Stimulated activated CD8-positive, alpha-beta memory T cell treated with anti-CD3 and anti-CD28 coated beads, Interleukin-15, amount 100 ng/mL, for 24 hours (primary cell): ENCODE data around the gene MRPL43.

Source experiments
- DNase-seq: peaks from one replicate; pipeline ENCODE4 v3.0.0-alpha.2; 2020; ENCODE audit warnings: low read depth

Gene MRPL43

DNA sequence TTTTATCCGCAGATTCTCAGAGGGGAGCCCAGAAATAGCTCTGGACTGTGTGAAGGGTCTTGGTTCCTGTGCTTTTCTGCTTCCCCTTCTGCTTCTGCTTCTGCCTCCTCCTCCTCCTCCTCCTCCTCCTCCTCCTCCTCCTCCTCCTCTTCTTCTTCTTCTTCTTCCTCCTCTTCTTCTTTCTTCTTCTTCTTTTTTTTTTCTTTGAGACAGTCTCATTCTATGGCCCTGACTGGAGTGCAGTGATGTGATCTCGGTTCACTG is 32.1 kb upstream of the MRPL43 start:
- no peak for DNase-seq

DNA sequence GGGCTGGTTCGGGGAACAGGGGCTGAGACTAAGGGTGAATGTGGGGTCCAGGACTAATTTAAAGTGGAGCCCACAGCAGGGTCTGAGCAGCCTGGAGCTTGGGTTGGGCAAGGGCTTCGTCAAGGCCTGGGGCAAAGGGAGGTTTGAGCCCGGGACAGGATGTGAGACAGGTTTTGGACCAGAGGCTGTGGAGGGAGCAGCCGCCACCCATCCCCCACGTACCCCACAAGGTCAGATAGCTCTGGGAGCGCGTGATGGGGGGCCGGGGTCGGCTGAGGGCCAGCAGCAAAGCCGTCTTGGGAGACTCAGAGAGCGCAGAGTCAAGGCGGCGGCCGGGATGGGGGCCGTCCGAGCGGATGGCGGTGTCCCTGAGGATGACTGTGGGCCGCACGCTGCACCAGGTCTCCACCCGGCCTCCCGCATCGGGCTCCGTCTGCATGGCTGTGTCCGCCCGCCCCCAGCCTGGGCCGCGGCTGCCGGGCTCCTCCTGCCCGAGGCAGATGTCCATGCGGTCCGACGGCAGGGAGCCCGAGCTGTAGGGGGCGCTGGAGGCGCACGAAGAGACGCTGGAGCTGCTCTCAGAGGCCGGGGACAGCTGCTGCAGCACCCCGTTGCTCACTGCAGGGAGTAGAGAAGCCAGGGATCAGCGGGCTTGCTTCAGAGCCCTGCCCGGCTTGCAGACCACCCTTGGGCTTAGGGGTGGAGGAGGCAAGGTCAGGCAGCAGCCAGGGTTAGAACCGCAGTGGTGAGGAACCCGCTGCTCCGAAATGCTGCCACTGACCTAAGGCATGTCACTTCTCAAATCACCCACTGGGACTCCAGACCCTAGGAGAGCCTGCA is 31.5 kb upstream of the MRPL43 start:
- peak; percentile 61 for DNase-seq

DNA sequence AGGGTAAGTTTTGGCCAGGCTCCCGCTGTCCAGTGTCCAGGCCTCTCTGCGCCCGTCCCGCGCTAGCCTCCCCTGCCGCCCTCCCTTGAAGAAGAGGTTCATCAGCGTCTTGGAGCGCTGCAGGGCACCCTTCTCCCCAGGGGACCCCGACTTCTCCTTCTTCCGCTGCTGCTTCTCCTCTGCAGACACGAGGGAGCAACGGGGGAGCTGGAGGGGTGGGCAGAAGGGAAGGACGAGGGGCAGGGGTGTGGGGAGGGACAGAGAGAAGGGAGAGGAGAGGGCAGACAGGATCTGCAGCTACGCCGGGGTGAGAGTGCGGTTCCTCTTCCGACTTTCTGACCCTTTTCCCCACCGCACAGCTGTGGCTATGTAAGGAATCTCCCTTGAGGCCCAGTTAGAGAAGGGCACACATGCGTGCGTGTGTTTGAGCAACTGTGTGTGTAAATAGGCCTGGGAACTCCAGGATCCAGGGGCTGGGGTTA is 30.9 kb upstream of the MRPL43 start:
- no peak for DNase-seq

DNA sequence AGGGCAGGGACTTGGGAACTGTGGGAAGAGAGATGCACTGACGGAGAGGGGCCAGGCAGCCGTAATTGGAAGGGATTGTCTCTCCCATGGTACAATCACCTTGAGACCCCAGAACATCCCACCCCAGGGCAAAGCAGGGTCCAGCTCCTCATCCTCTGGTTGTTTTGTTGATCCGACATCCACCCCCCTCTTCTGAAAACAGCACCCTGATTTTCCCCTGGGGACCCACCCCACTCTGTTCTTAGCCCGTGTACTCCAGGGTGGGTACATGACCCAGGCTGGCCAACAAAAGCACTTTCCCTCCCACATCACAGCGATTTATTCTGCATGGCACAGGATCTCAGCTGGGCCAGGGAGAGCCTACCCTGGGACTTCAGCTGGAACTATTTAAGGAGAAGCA is 29.5 kb upstream of the MRPL43 start:
- DNase-seq: no peak

DNA sequence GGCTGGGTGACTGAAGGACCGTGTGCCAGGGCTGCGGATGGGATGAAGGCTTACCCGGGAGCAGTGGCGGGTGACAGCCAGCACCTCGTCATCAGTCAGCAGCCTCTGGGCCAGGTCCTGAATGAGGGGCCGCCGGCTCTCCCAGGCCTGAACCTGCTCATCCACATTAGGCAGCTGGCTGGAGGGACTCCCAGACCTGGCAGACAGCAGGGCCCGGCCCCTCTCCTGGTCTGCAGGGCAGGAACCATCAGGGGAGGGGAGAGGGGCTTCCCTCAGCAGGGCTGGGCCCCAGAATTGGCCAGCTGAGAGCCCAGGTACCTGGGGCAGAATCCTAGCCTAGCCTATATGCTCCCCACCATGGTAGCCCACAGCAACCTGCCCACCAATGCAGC is 28.3 kb upstream of the MRPL43 start:
- DNase-seq: no peak

DNA sequence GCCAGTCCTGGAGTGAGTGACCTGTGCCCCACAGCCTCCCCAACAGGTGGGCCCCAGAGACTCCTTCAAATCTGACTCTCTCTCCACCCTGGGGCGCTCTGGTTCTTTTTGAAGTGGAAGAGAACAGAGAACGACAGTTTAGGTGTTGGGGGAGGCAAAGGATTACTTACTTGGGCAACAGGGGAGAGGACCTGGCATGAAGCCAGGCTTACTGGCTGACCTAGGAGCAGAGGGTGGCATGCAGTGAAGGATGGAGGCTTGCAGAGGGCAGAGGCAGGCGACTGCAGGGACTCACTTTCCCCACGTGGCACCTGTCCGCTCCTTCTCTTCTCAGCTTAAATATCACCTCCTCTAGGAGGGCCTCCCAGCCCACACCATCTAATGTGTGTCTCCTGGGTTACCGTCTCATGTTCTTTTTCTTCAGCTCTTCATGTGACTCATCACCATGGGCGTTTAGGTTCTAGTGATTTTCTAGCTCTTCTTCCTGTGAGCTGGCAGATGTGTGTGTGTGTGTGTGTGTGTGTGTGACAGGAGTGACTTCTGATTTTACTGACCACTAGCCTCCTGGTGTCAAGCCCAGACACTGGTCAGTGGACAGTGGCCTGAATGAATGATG is 27.8 kb upstream of the MRPL43 start:
- no peak for DNase-seq

DNA sequence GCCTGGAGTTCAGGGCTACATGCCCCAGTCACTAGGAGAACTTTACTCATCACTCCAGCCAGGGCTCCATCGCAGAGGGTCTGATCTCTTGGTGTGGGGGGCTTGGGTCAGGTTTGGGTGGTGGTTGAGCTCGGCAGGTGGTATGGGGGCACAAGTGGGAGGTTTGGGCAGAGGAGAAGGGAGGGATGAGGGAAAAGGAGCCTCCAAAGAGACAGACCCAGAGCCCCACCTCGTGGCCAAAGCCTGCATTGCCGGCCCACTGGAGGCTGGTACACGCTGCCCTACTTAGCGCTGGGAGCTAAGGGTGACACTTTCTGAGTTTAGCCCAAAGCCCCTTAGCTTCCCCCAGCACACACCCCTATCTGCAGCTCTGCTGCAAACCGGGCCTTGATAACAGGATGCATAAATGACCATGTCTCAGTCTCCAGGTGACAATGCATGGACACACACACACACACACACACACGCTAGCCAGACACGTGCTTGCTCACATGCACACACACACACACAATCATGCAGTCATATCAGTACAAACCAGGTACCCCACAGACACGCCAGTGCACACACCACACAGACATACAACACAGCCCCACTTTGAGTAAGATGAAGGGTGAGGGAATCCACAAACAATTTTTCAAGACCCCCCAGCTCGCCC is 27.1 kb upstream of the MRPL43 start:
- peak; percentile 64 for DNase-seq

DNA sequence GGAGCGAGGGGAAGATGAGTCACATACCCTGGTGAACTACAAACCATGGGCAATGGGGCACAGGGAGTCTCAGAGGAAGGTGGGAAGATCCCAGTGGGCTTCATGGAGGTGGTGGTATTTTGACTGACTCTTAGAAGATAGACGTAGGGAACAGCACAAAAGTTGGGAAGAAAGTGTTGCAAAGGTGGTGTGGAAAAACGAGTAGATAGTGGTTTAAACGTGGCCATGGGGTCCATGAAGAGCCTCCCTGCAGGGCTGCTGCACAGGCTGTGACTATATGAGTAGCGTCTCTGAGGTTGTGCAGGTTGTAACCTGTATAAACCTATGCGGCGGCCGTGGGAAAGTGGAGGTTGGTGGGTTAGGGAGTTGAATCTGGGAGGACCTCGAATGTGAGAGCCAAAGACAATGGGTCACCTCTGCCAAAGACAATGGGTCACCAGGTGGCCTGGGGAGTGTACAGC is 26.1 kb upstream of the MRPL43 start:
- no peak for DNase-seq

DNA sequence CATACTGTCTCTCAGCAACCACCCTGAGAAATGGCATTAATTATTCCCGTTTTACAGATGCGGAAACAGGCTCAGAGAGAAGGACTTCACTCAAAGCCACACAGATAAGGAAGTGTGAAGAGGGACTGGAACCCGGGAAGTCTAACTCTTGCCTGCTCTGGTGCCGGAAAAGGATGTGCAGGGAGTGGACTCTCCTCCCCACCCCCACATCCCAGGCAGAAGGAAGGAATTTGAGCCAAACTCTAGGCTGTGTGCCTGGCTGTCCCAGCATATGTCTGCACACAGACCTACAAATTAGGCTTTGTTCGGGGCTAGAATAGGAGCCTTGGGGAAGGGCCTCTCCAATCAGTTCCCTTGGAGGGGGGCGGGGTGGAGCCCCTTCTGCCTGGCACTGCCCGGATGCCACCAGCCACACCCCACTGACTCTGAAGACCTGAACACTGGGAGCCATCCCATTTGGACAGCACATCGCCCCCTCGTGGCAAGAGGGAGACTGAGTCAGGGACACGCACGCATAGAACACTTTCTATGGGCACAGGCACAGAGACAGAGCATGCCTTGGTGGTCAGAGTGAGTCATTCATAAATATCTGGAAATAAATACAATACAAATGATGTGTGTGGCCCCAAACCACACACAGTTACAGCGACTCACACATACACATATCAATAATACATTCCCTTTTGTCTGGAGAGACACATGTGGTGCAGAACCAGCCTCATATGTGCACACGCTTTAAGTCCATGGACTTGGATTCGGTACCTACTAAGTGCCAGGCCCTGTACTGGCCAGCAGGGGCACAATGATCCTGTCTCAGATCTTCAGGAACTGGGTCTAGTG is 25.4 kb upstream of the MRPL43 start:
- DNase-seq: peak; percentile 35

DNA sequence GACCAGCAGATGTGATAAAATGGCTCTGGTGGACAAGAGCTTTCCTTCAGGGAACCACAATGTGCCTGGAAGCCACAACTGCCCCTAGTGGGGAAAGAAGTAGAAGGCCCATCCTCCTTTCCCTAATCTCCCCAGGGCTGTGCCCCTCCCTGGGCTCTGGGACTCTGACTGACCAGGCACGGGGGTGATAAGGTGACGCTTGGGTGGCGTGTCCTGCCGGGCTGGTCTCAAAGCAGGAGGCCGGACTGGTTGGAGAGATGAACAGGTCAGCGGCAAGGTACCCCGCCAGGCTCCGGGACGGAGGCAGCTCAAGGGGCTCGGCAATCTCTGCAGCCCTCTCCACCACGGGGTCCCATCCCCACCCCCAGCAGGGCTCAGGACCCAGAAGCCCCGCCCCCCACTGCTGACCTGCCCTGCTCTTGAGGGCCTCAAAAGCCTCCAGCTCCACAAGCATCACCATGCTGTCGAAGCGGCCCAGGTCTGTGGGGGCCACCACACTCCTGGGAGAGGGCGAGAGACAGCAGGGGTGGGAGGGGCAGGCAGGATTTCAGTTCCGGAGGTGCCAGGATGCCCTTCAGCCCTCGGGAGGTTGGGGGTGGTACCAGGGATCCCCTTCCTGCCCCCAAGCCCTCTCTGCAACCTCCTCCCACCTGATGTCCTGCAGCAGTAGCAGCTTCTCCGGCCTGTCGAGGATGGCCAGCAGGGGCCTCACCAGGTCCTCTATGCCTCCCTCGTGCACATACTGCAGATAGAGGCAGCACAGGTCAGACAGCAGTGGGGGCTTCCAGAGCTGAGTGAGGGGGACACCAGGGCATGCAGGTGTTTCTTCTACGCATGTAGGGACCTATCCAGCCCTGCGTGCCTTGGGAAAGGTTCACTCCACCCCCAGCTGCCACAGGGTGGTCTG is 24.5 kb upstream of the MRPL43 start:
- DNase-seq: no peak

DNA sequence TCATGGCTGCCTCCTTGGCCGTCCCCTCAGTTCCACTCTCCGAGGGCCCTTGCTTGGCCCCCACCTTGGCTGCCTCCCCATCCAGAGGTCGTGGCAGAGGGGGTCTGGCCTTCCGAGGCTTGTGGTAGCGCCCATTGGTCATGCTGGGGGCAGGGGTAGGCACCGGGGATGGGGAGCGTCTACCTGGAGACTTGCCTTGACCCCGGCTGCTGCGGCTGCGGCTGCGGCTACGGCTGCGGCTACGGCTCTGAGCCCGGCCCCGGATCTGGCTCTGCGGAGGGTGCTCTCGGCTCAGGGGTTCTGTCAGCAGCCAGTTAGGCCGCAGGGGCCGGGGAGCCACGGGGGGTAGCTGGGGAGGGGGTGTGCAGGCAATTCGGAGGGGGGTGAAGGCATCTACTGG is 23.0 kb upstream of the MRPL43 start:
- DNase-seq: no peak

DNA sequence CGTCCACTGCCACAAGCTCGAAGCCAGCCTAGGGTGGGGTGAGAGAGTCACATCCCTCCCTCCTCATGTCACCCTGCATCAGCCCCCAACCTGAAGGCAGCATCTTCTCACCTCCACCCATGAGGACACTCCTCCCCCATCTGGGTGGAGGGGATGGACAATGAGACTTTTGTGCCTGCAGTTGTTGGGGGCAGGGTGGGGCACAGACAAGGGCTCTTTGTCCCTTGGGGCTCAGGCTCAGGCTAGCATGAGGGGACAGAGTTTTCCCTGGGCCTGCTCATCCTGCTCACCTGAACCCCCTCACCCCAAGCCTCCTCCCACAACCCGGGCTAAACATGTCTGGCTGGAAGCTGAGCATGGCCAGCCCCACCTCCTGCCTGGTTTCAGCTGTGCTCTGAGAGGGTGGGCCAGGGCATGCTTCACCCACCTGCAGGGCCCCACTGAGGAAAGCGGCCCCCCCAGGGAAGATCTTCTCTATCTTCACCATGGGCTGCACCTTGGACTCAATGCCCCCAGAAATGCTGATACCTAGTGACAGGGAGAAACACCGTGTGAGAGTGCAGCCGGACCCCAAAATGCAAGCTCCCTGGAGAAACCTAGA is 21.6 kb upstream of the MRPL43 start:
- DNase-seq: no peak

DNA sequence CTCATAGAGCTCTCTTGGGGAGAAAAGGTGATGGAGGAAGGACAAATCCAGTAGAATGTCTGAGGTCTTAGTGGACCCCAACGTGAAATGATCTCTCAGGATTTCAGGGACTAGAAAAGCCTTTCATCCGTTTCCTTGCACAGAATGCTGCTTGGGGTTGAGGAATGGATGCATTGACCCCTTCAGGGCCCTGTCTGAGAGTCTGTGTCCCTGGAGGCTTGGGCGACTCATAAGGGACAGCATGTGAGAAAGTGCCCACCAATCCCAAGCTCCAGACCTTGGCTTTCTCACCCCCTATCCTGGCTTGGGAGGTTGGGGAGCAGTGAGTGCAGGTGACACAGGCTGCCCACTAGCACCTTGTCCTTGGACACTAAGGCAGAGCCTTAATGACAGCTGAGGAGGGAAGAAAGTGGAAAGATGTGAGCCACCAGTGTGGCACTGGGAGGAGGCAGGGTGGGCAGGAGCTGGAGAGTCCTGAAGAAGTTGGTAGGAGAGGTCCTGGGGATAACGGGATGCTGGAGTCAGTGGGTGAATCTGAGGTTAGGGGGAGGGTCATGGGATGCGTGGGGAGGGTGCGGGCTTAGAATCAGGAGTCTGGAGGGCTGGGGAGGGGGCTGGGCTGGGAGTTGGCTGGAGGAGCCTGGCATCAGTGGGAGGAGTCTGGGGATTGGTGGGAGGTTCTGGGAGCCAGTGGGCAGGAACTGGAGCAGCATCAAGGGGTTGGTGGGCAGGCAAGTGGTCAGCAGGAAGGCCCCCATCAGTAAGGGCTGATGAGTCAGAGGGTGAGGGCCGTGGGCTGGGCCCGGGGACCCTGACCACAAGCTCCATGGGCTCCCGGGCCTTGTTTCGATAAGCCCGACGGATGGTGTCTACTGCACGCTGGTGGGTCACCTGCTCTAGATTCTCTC is 20.9 kb upstream of the MRPL43 start:
- DNase-seq: no peak

DNA sequence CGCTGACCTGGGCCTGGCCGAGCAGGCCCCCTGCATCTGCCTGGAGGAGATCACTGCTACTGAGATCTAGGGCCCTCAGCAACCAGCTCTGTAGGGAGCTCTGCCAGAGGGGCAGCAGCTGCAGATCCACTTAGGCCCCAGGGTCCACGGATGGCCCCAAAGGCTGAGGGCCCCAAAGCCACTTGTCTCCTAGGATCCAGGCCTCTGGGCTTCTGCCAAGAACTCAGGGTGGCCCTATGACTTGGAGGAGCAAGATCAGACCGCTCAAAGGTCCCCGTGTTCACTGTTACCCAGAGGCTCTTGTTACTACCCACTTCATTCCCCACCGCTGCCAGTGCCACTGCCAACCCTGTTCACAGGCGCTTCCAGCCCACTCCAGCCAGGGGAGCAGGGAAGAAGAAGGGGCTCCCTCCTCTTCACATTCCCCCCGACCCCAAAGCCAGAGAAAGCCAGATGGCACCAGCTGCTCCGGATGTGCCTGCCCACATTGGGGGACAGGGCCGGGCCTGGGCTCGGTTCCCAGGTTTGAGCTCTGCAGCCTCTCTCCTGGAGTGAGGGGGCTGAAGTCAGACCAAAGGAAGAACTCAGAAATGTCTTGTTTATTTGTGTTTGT is 19.9 kb upstream of the MRPL43 start:
- DNase-seq: no peak

DNA sequence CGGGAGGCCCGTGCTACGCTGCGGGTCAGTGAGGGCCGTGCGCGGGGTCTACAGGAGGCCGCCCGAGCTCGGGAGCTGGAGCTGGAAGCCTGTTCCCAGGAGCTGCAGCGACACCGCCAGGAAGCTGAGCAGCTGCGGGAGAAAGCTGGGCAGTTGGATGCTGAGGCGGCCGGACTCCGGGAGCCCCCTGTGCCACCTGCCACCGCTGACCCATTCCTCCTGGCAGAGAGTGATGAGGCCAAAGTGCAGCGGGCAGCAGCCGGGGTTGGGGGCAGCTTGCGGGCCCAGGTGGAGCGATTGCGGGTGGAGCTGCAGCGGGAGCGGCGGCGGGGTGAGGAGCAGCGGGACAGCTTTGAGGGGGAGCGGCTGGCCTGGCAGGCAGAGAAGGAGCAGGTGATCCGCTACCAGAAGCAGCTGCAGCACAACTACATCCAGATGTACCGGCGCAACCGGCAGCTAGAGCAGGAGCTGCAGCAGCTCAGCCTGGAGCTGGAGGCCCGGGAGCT is 19.3 kb upstream of the MRPL43 start:
- no peak for DNase-seq

DNA sequence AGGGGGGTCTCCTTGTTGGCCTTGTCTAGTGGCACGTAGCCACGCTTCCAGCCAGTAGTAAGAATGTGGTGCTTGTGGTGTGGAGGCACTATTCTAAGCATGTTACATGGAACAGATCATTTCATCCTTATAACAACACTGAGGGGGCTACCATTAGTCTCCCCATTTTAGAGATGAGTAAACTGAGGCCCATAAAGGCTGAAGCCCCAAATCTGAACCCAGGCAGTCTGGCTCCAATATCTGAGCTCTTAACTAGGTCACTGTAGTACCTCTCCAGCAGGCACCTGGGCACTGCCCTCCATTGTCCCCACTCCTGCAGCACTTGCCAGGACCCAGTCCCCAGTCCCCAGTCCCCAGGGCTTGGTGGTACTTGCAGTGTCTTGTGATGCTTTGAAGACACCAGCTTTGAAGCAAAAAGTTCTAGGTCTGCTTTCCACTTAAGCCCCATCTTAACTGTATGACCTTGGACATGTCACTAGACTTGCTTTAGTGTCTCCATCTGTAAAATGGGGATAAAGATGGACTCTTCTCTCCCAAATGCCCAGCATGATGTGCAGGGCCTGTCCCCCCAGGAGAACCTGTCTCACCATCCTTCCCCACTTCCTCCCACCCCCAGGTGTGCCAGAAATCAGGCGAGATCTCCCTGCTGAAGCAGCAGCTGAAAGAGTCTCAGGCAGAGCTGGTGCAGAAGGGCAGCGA is 18.7 kb upstream of the MRPL43 start:
- no peak for DNase-seq

DNA sequence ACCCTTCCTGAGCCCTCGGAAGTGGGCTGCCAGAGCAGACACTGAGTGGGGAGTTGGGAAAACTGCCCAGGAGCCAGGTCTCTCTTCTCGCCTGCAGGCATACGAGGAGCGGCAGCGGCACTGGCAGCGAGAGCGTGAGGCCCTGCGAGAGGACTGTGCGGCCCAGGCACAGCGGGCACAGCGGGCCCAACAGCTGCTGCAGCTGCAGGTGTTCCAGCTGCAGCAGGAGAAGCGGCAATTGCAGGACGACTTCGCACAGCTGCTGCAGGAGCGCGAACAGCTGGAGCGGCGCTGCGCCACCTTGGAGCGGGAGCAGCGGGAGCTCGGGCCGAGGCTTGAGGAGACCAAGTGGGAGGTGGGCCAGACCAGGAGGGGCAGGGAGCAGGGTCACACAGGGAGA is 18.1 kb upstream of the MRPL43 start:
- DNase-seq: no peak

DNA sequence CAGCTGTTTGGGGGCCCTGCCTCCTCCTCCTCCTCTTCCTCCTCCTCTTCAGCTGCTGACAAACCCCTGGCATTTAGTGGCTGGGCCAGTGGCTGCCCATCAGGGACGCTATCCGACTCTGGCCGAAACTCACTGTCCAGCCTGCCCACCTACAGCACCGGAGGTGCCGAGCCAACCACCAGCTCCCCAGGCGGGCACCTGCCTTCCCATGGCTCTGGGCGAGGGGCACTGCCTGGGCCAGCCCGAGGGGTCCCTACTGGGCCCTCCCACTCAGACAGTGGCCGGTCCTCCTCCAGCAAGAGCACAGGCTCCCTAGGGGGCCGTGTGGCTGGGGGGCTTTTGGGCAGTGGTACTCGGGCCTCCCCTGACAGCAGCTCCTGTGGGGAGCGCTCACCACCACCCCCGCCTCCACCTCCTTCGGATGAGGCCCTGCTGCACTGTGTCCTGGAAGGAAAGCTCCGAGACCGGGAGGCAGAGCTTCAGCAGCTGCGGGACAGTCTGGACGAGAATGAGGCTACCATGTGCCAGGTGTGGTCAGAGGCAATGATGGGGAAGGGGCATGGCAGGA is 16.4 kb upstream of the MRPL43 start:
- DNase-seq: no peak
